H9 (cell line): ENCODE data around the gene CDH7. TPM values are rescaled to one million over a fixed set of nuclear protein-coding genes. Genes with fewer than 3 reads are reported as not detected.

Experiments used
- DNase-seq: peaks from one replicate; pipeline ENCODE4 v3.0.0-alpha.2; 2017
- H2AFZ ChIP-seq: one replicate; pipeline ENCODE4 v1.6.1; 2013; ENCODE audit warnings: mild to moderate bottlenecking, low read length, control low read depth, moderate library complexity
- H2AK5ac ChIP-seq: 2 replicates; pipeline ENCODE4 v1.6.1; 2013; ENCODE audit warnings: low read length, control low read depth, mixed read lengths; ENCODE audit not compliant: insufficient read length
- H2BK120ac ChIP-seq: one replicate; pipeline ENCODE4 v1.6.1; 2013; ENCODE audit warnings: low read depth, mild to moderate bottlenecking, low read length, control low read depth, inconsistent platforms; ENCODE audit not compliant: poor library complexity, severe bottlenecking
- H2BK12ac ChIP-seq: 2 replicates; pipeline ENCODE4 v1.6.1; 2013; ENCODE audit warnings: low read length, control low read depth, mixed read lengths, low read depth; ENCODE audit not compliant: insufficient read length
- H2BK15ac ChIP-seq: 2 replicates; pipeline ENCODE4 v1.6.1; 2013; ENCODE audit warnings: low read depth, low read length, control low read depth
- H2BK20ac ChIP-seq: one replicate; pipeline ENCODE4 v1.6.1; 2013; ENCODE audit warnings: low read depth, mild to moderate bottlenecking, low read length, control low read depth, inconsistent platforms; ENCODE audit not compliant: poor library complexity, severe bottlenecking
- H2BK5ac ChIP-seq: 2 replicates; pipeline ENCODE4 v1.6.1; 2013; ENCODE audit warnings: low read length, control low read depth, mixed read lengths; ENCODE audit not compliant: insufficient read length
- H3K14ac ChIP-seq: 2 replicates; pipeline ENCODE4 v1.6.1; 2013; ENCODE audit warnings: low read length, control low read depth; ENCODE audit not compliant: insufficient read depth
- H3K18ac ChIP-seq: 2 replicates; pipeline ENCODE4 v1.6.1; 2013; ENCODE audit warnings: low read depth, mild to moderate bottlenecking, mixed read lengths, low read length, control low read depth; ENCODE audit not compliant: insufficient read length
- H3K23ac ChIP-seq: 2 replicates; pipeline ENCODE4 v1.6.1; 2013; ENCODE audit warnings: low read length, control low read depth, mixed read lengths, low read depth; ENCODE audit not compliant: insufficient read length
- H3K23me2 ChIP-seq: 2 replicates; pipeline ENCODE4 v1.6.1; 2013; ENCODE audit warnings: low read depth, mild to moderate bottlenecking, mixed read lengths, low read length, control low read depth; ENCODE audit not compliant: insufficient read length, poor library complexity, severe bottlenecking
- H3K27ac ChIP-seq: 2 replicates; pipeline ENCODE4 v1.5.1; 2013; ENCODE audit warnings: low read length, control low read depth, mixed read lengths, low read depth; ENCODE audit not compliant: insufficient read length
- H3K27me3 ChIP-seq: 2 replicates; pipeline ENCODE4 v1.6.1; 2013; ENCODE audit warnings: low read length, control low read depth, inconsistent platforms; ENCODE audit not compliant: insufficient read depth
- H3K4ac ChIP-seq: 2 replicates; pipeline ENCODE4 v1.6.1; 2013; ENCODE audit warnings: low read depth, mild to moderate bottlenecking, control low read depth, inconsistent platforms, low read length, moderate library complexity
- H3K4me1 ChIP-seq: 2 replicates; pipeline ENCODE4 v1.6.1; 2013; ENCODE audit warnings: low read length, control low read depth, inconsistent platforms; ENCODE audit not compliant: insufficient read depth
- H3K4me2 ChIP-seq: 2 replicates; pipeline ENCODE4 v1.6.1; 2013; ENCODE audit warnings: low read length, control low read depth, mixed read lengths; ENCODE audit not compliant: insufficient read length, insufficient read depth
- H3K56ac ChIP-seq: 2 replicates; pipeline ENCODE4 v1.6.1; 2013; ENCODE audit warnings: low read depth, mild to moderate bottlenecking, mixed read lengths, low read length, control low read depth; ENCODE audit not compliant: insufficient read length
- H3K79me1 ChIP-seq: 2 replicates; pipeline ENCODE4 v1.6.1; 2013; ENCODE audit warnings: low read depth, mild to moderate bottlenecking, moderate library complexity, low read length, control low read depth, inconsistent platforms; ENCODE audit not compliant: insufficient read depth, poor library complexity, severe bottlenecking
- H3K79me2 ChIP-seq: 2 replicates; pipeline ENCODE4 v1.6.1; 2013; ENCODE audit warnings: low read length, control low read depth, inconsistent platforms; ENCODE audit not compliant: insufficient read depth
- H3K9ac ChIP-seq: 2 replicates; pipeline ENCODE4 v1.6.1; 2013; ENCODE audit warnings: low read length, control low read depth, mixed read lengths; ENCODE audit not compliant: insufficient read length; ENCODE audit errors: extremely low read depth
- H3K9me3 ChIP-seq: one replicate; pipeline ENCODE4 v1.6.1; 2013; ENCODE audit warnings: low read depth, low read length, inconsistent platforms; ENCODE audit not compliant: control insufficient read depth
- H3T11ph ChIP-seq: one replicate; pipeline ENCODE4 v1.6.1; 2013; ENCODE audit warnings: mild to moderate bottlenecking, low read length, control low read depth, inconsistent platforms
- H4K20me1 ChIP-seq: one replicate; pipeline ENCODE4 v1.6.1; 2013; ENCODE audit not compliant: control insufficient read depth, insufficient read length, insufficient read depth
- H4K5ac ChIP-seq: 2 replicates; pipeline ENCODE4 v1.6.1; 2013; ENCODE audit warnings: low read depth, mild to moderate bottlenecking, mixed read lengths, low read length, control low read depth; ENCODE audit not compliant: insufficient read length
- H4K8ac ChIP-seq: replicated peaks from 2 replicates; pipeline ENCODE4 v1.6.1; 2013; ENCODE audit warnings: low read length, control low read depth, mixed read lengths, low read depth; ENCODE audit not compliant: insufficient read length
- H4K91ac ChIP-seq: 2 replicates; pipeline ENCODE4 v1.6.1; 2013; ENCODE audit warnings: low read depth, mild to moderate bottlenecking, moderate library complexity, mixed read lengths, low read length, control low read depth; ENCODE audit not compliant: insufficient read length
- H3K27ac Mint-ChIP-seq, 3 experiments: 2 replicates in 2 of 3; 3 replicates in 1 of 3; pipeline ENCODE4 v1.8.0; 2020 to 2021; ENCODE audit warnings: mixed read lengths in 3 of 3, mild to moderate bottlenecking in 1 of 3, moderate library complexity in 1 of 3
- H3K27me3 Mint-ChIP-seq: 2 replicates; pipeline ENCODE4 v1.8.0; 2021; ENCODE audit warnings: low read depth, mild to moderate bottlenecking, moderate library complexity, mixed read lengths
- H3K36me3 Mint-ChIP-seq, 3 experiments: 2 replicates in 2 of 3; 3 replicates in 1 of 3; pipeline ENCODE4 v1.8.0; 2020 to 2021; ENCODE audit warnings: low read depth in 3 of 3, mixed read lengths in 3 of 3; ENCODE audit not compliant: insufficient read depth in 1 of 3
- H3K4me1 Mint-ChIP-seq, 2 experiments: 2 replicates each; pipeline ENCODE4 v1.8.0; 2020; ENCODE audit warnings: mixed read lengths in 2 of 2
- H3K4me3 Mint-ChIP-seq, 2 experiments: 2 replicates in 1 of 2; 3 replicates in 1 of 2; pipeline ENCODE4 v1.8.0; 2020 to 2021; ENCODE audit warnings: mild to moderate bottlenecking in 2 of 2, mixed read lengths in 2 of 2, moderate library complexity in 1 of 2
- H3K9me3 Mint-ChIP-seq, 2 experiments: 2 replicates in 1 of 2; 3 replicates in 1 of 2; pipeline ENCODE4 v1.8.0; 2020; ENCODE audit warnings: mild to moderate bottlenecking in 2 of 2, mixed read lengths in 2 of 2, moderate library complexity in 1 of 2
- total RNA-seq: library from RNA; stranded (reverse); gene quantifications from 2 replicates; pipeline ENCODE4 v1.2.1, GENCODE V29; 2021
- TF ChIP-seq, protein P1 (sequence below): fragments of 200-600 bp; sonication (generic); conservative IDR thresholded peaks from 3 replicates; pipeline ENCODE4 v1.8.0; 2021; ENCODE audit warnings: antibody characterized with exemption, mild to moderate bottlenecking

CDH7 gene
- total RNA-seq, 1 experiment from 2014 or later, result 0.13 TPM

DNA sequence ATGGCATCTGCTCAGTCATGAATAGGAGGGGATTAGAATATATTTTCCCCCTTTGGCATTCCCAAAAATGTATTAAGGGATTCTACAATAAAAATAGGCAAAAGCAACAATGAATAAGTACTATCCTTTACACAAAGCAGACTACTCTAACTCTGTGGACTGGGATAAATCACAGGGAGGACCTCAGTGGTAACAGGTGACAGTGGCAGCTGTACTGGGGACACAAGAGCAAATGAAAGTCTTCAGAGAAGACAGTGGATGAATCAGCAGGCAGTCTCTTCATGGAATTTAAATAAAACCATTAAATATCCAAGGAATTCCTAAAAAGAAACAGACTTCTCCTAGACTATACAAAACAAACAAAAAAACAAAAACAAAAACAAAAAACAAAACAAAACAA is 4.8 kb downstream of the CDH7 start:
- no peak overlapping the region for H3K27ac Mint-ChIP-seq

More for the DNA sequence above, 4.8 kb downstream of the CDH7 start:
- no peak overlapping the region for H3K4ac ChIP-seq
- no peak overlapping the region for H2AFZ ChIP-seq
- H4K8ac ChIP-seq, result no peak overlapping the region
- H2BK15ac ChIP-seq, result no peak overlapping the region
- no peaks in the 10 kb centered on the region for H3K79me1 ChIP-seq
- no peak overlapping the region for H3K9ac ChIP-seq
- no peaks in the 10 kb centered on the region for H3K79me2 ChIP-seq
- no peak overlapping the region for H4K91ac ChIP-seq
- Mint-ChIP-seq H3K4me3 (no peak overlapping the region), H3K9me3 (no peaks in the 10 kb centered on the region), H3K4me1 (peaks cover 6 to 16% of the 10 kb centered on the region in 2 experiments), H3K36me3 (no peaks in the 10 kb centered on the region), H3K27me3 (peaks cover 35% of the 10 kb centered on the region)
- no peaks in the 10 kb centered on the region for H4K20me1 ChIP-seq
- H3K4me1 ChIP-seq, result no peaks in the 10 kb centered on the region
- no peak overlapping the region for H2BK20ac ChIP-seq
- H3K27ac ChIP-seq, result no peak overlapping the region
- H3K4me2 ChIP-seq, result no peak overlapping the region
- peaks cover 12% of the 10 kb centered on the region; the same call in 1 of the 2 replicates for H3K27me3 ChIP-seq
- H3K9me3 ChIP-seq, result no peaks in the 10 kb centered on the region
- H3K23me2 ChIP-seq, result peaks cover 4% of the 10 kb centered on the region
- no peak overlapping the region for H3K56ac ChIP-seq
- H3K14ac ChIP-seq, result no peak overlapping the region
- no peak for DNase-seq
- no peak overlapping the region for H4K5ac ChIP-seq
- H3K18ac ChIP-seq, result no peak overlapping the region
- TF ChIP-seq, protein P1, sequence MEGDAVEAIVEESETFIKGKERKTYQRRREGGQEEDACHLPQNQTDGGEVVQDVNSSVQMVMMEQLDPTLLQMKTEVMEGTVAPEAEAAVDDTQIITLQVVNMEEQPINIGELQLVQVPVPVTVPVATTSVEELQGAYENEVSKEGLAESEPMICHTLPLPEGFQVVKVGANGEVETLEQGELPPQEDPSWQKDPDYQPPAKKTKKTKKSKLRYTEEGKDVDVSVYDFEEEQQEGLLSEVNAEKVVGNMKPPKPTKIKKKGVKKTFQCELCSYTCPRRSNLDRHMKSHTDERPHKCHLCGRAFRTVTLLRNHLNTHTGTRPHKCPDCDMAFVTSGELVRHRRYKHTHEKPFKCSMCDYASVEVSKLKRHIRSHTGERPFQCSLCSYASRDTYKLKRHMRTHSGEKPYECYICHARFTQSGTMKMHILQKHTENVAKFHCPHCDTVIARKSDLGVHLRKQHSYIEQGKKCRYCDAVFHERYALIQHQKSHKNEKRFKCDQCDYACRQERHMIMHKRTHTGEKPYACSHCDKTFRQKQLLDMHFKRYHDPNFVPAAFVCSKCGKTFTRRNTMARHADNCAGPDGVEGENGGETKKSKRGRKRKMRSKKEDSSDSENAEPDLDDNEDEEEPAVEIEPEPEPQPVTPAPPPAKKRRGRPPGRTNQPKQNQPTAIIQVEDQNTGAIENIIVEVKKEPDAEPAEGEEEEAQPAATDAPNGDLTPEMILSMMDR, result no peak
- H2BK120ac ChIP-seq, result no peak overlapping the region
- H2BK12ac ChIP-seq, result no peak overlapping the region
- H3K23ac ChIP-seq, result no peak overlapping the region
- H3T11ph ChIP-seq, result no peak overlapping the region
- no peak overlapping the region for H2BK5ac ChIP-seq
- H2AK5ac ChIP-seq, result no peak overlapping the region
